IMR-90 (cell line): ENCODE data around the gene MARCHF3. TPM values are rescaled to one million over a fixed set of nuclear protein-coding genes. Genes with fewer than 3 reads are reported as not detected.

Experiments
- ATAC-seq: fragments of 200-7000 bp; cut with Tn5 transposase; 2 replicates; pipeline ENCODE4 v1.9.1; 2020; ENCODE audit warnings: low read depth, mild to moderate bottlenecking, moderate library complexity
- BruUV-seq: library from RNA; stranded (reverse); fragments of 400-500 nt; replicated peaks from 2 replicates; lab custom pipeline; 2021; lab: Mats Ljungman, UMichigan
- CTCF ChIA-PET: fragments of 300-600 bp; formaldehyde crosslinking; extraction: SDS; loops from one replicate; lab custom pipeline; 2021; ENCODE audit warnings: antibody characterized with exemption; lab: Yijun Ruan, JAX
- POLR2A ChIA-PET: fragments of 300-600 bp; sonication (Branson Sonifier 250); formaldehyde crosslinking; loops from one replicate; lab custom pipeline; 2022; ENCODE audit warnings: antibody characterized with exemption; ENCODE audit not compliant: unreplicated experiment; lab: Charles Lee
- DNase-seq: peaks from one replicate; pipeline ENCODE4 v3.0.0; 2013
- H2AFZ ChIP-seq: replicated peaks from 2 replicates; pipeline ENCODE3; 2013; ENCODE audit warnings: low read length, mild to moderate bottlenecking; ENCODE audit not compliant: poor library complexity
- H2AK5ac ChIP-seq: 2 replicates; pipeline ENCODE4 v1.6.1; 2013; ENCODE audit warnings: low read depth, low read length, inconsistent platforms
- H2AK9ac ChIP-seq: replicated peaks from 2 replicates; pipeline ENCODE3; 2013; ENCODE audit warnings: mild to moderate bottlenecking, low read depth, low read length, moderate library complexity; ENCODE audit not compliant: poor library complexity
- H2BK120ac ChIP-seq: 2 replicates; pipeline ENCODE4 v1.6.1; 2013; ENCODE audit warnings: low read depth, low read length, inconsistent platforms
- H2BK15ac ChIP-seq: 3 replicates; pipeline ENCODE4 v1.6.1; 2013; ENCODE audit warnings: low read depth, low read length, inconsistent platforms
- H2BK20ac ChIP-seq: 2 replicates; pipeline ENCODE4 v1.6.1; 2013; ENCODE audit warnings: low read depth, mild to moderate bottlenecking, inconsistent platforms, low read length, moderate library complexity
- H2BK5ac ChIP-seq: 2 replicates; pipeline ENCODE4 v1.6.1; 2013; ENCODE audit warnings: mild to moderate bottlenecking, low read depth, low read length, inconsistent platforms; ENCODE audit not compliant: poor library complexity, severe bottlenecking
- H3K14ac ChIP-seq: replicated peaks from 2 replicates; pipeline ENCODE4 v1.6.1; 2013; ENCODE audit warnings: low read depth, low read length, inconsistent platforms
- H3K18ac ChIP-seq: 2 replicates; pipeline ENCODE4 v1.6.1; 2013; ENCODE audit warnings: low read depth, low read length, control low read depth
- H3K23ac ChIP-seq: 2 replicates; pipeline ENCODE4 v1.6.1; 2013; ENCODE audit warnings: low read depth, low read length, inconsistent platforms
- H3K27ac ChIP-seq: 2 replicates; pipeline ENCODE4 v1.5.1; 2013; ENCODE audit warnings: mild to moderate bottlenecking, control low read depth, low read length; ENCODE audit not compliant: insufficient read depth
- H3K27me3 ChIP-seq: 2 replicates; pipeline ENCODE4 v1.6.1; 2013; ENCODE audit warnings: low read length; ENCODE audit not compliant: control insufficient read depth, insufficient read depth
- H3K36me3 ChIP-seq: 2 replicates; pipeline ENCODE4 v1.6.1; 2013; ENCODE audit warnings: low read length, mixed read lengths; ENCODE audit not compliant: control insufficient read depth, insufficient read depth
- H3K4ac ChIP-seq: 2 replicates; pipeline ENCODE4 v1.6.1; 2013; ENCODE audit warnings: low read depth, low read length, inconsistent platforms
- H3K4me1 ChIP-seq: 2 replicates; pipeline ENCODE4 v1.6.1; 2013; ENCODE audit warnings: low read length, mixed read lengths; ENCODE audit not compliant: control insufficient read depth, insufficient read depth
- H3K4me2 ChIP-seq: 2 replicates; pipeline ENCODE4 v1.6.1; 2013; ENCODE audit warnings: low read depth, mild to moderate bottlenecking, control low read depth, low read length, moderate library complexity
- H3K4me3 ChIP-seq: 2 replicates; pipeline ENCODE4 v1.5.1; 2013; ENCODE audit warnings: low read depth, mild to moderate bottlenecking, control low read depth, low read length, moderate library complexity; ENCODE audit not compliant: insufficient read depth
- H3K56ac ChIP-seq: 2 replicates; pipeline ENCODE4 v1.6.1; 2013; ENCODE audit warnings: low read length, inconsistent platforms; ENCODE audit not compliant: insufficient read depth; ENCODE audit errors: extremely low read depth
- H3K79me1 ChIP-seq, 2 experiments: 2 replicates each; pipeline ENCODE4 v1.6.1; 2013; ENCODE audit warnings: low read length in 2 of 2, inconsistent platforms in 1 of 2, low read depth in 1 of 2
- H3K9ac ChIP-seq: 2 replicates; pipeline ENCODE4 v1.6.1; 2013; ENCODE audit warnings: low read depth, low read length, control low read depth
- H3K9me1 ChIP-seq: 2 replicates; pipeline ENCODE4 v1.6.1; 2013; ENCODE audit warnings: low read length, inconsistent platforms; ENCODE audit not compliant: insufficient read depth
- H3K9me3 ChIP-seq: 2 replicates; pipeline ENCODE4 v1.6.1; 2013; ENCODE audit warnings: low read length; ENCODE audit not compliant: control insufficient read depth, insufficient read depth
- H4K20me1 ChIP-seq: 2 replicates; pipeline ENCODE4 v1.6.1; 2013; ENCODE audit warnings: low read length, inconsistent platforms; ENCODE audit not compliant: insufficient read depth
- H4K5ac ChIP-seq: 2 replicates; pipeline ENCODE4 v1.6.1; 2013; ENCODE audit warnings: mild to moderate bottlenecking, low read depth, low read length, control low read depth
- H4K8ac ChIP-seq, 2 experiments: 2 replicates each; pipeline ENCODE4 v1.6.1; 2013; ENCODE audit warnings: low read depth in 2 of 2, low read length in 2 of 2, control low read depth in 1 of 2, inconsistent platforms in 1 of 2
- H4K91ac ChIP-seq: 2 replicates; pipeline ENCODE4 v1.6.1; 2013; ENCODE audit warnings: low read depth, low read length, inconsistent platforms; ENCODE audit not compliant: insufficient read depth
- CEBPB ChIP-seq: IDR thresholded peaks from 2 replicates; pipeline ENCODE4 v1.6.1; 2012; ENCODE audit warnings: low read depth, low read length, improper control_type of control experiment
- NFE2L2 ChIP-seq: fragments of 150-350 bp; IDR thresholded peaks from 2 replicates; pipeline ENCODE4 v1.6.1; 2016; ENCODE audit warnings: low read depth, mild to moderate bottlenecking, low read length
- SMC3 ChIP-seq: fragments of 150-350 bp; IDR thresholded peaks from 2 replicates; pipeline ENCODE4 v1.6.1; 2016; ENCODE audit warnings: low read depth, mild to moderate bottlenecking, antibody characterized with exemption, low read length, moderate library complexity
- USF2 ChIP-seq: fragments of 150-350 bp; IDR thresholded peaks from 2 replicates; pipeline ENCODE4 v1.6.1; 2017; ENCODE audit warnings: mild to moderate bottlenecking, antibody characterized with exemption, low read length, low read depth
- WGBS, 2 experiments: methylation state at CpG; one replicate each; pipeline versions ENCODE4 v1.1.5 to v1.1.7; 2013; ENCODE audit warnings: missing lambda C conversion rate in 2 of 2; ENCODE audit not compliant: insufficient read length in 1 of 2; ENCODE audit errors: extremely low coverage in 2 of 2; 5-methylcytosine and 5-hydroxymethylcytosine counted together
- dilution Hi-C: fragments of 300-500 bp; cut with HindIII; formaldehyde crosslinking; loops from one replicate; pipeline ENCODE4 v1.14.3; 2018; ENCODE audit warnings: low sequenced_read_pairs; ENCODE audit not compliant: unreplicated experiment
- in situ Hi-C: fragments of 300-500 bp; cut with MboI; formaldehyde crosslinking; loops from 3 replicates; pipeline ENCODE4 v1.14.3; 2019; ENCODE audit warnings: low sequenced_read_pairs, inconsistent platforms, mixed read lengths
- intact Hi-C: fragments of 100-400 bp; cut with micrococcal nuclease; formaldehyde crosslinking; loops from 2 replicates; pipeline ENCODE4 v1.10.0; 2022
- polyA plus RNA-seq, 3 experiments: library from polyadenylated mRNA; depleted of rRNA; stranded (reverse); fragments of >200 nt; gene quantifications; 2 replicates each; pipeline ENCODE4 v1.2.3, GENCODE V29; 2012; ENCODE audit warnings: low replicate concordance in 1 of 3
- total RNA-seq: library from RNA; depleted of rRNA; stranded (reverse); fragments of >200 nt; gene quantifications from 2 replicates; pipeline ENCODE4 v1.2.3, GENCODE V29; 2012

Gene MARCHF3
- total and polyA plus RNA-seq, 2 of the 4 experiments (the other 2 are of a cell fraction) = 11.2 to 18.8 TPM

- in situ Hi-C loops = no loop called here
- H3K9me3 ChIP-seq = no peaks in the 10 kb centered on the region
- no peak overlapping the region for H3K23ac ChIP-seq
- H4K20me1 ChIP-seq = no peaks in the 10 kb centered on the region
- dilution Hi-C loops = no loop called here
- H3K4ac ChIP-seq = peak overlapping the region; percentile 35; the same call in 1 of the 2 replicates
- no peak for TF ChIP-seq SMC3
- TF ChIP-seq NFE2L2 = no peak
- TF ChIP-seq CEBPB = no peak
- no peak for TF ChIP-seq USF2
- H3K4me3 ChIP-seq = no peak overlapping the region
- no peaks in the 10 kb centered on the region for H3K27me3 ChIP-seq
- intact Hi-C loops = loop anchor here (10.0 kb wide), 1 partner anchor 386 kb away; no protein-coding TSS in a partner anchor
- H3K79me1 ChIP-seq = no peaks in the 10 kb centered on the region
- H3K56ac ChIP-seq = no peak overlapping the region
- H4K8ac ChIP-seq = peak overlapping the region in 1 of 2 experiments; percentile 66; a peak in 1 of 4 replicates
- peak; percentile 22; the same call in 1 of the 2 replicates for ATAC-seq
- 0 out of 2 replicates have a peak overlapping the region, but pooled peaks have one; percentile 15 for H3K14ac ChIP-seq
- no peak overlapping the region for H2AK9ac ChIP-seq
- CTCF ChIA-PET = no interaction called here
- no peaks in the 10 kb centered on the region for H3K36me3 ChIP-seq
- peak overlapping the region; percentile 46 for H2AFZ ChIP-seq
- H2BK20ac ChIP-seq = peak overlapping the region; percentile 9
- peak overlapping the region; percentile 22; the same call in 1 of the 2 replicates for H4K91ac ChIP-seq
- no TSS peak for BruUV-seq
- peak overlapping the region; percentile 32; the same call in 1 of the 2 replicates for H3K4me2 ChIP-seq
- H3K9ac ChIP-seq = no peak overlapping the region
- H3K27ac ChIP-seq = no peak overlapping the region
- 0% methylated on average over 1 of the region's 9 CpGs; no CpG with 5 or more reads in 1 of the 2 experiments for WGBS, 2 experiments
- peak; percentile 54 for DNase-seq
- peak overlapping the region; percentile 41; the same call in 1 of the 2 replicates for H2BK120ac ChIP-seq
- H3K9me1 ChIP-seq = peaks cover 12% of the 10 kb centered on the region
- H2AK5ac ChIP-seq = peak overlapping the region; percentile 65; the same call in 1 of the 2 replicates
- H4K5ac ChIP-seq = no peak overlapping the region
- no peak overlapping the region for H2BK5ac ChIP-seq
- POLR2A ChIA-PET = no interaction called here
- peak overlapping the region; percentile 66; the same call in 1 of the 3 replicates for H2BK15ac ChIP-seq
- no peak overlapping the region for H3K18ac ChIP-seq
- peaks cover 3% of the 10 kb centered on the region; the same call in 1 of the 2 replicates for H3K4me1 ChIP-seq
Measured at GRCh38 chr5:127040796-127041520, 10.6 kb upstream of the MARCHF3 start.
